Activated CD8-positive, alpha-beta memory T cell treated with anti-CD3 and anti-CD28 coated beads, Interleukin-2, amount 50 U/mL, for 4 hours (primary cell): ENCODE measurements around the gene WDPCP.
"Not testable (repeated sequence)": the region's sequence is repeated elsewhere in the genome, so short reads cannot be mapped to it uniquely, and the experiment has no call there.

Experiments used
- DNase-seq: peaks from one replicate; pipeline ENCODE4 v3.0.0-alpha.2; 2020

Gene WDPCP

GRCh38 chr2:63081404-63081803, 506.9 kb downstream of the WDPCP start:
- DNase-seq, result no peak

GRCh38 chr2:63078852-63079606, 509.2 kb downstream of the WDPCP start:
- DNase-seq, result no peak

GRCh38 chr2:63074399-63074798, 513.9 kb downstream of the WDPCP start:
- DNase-seq, result not testable (repeated sequence)

GRCh38 chr2:63073994-63074393, 514.3 kb downstream of the WDPCP start:
- DNase-seq, result no peak

- DNase-seq, result no peak
Observed at GRCh38 chr2:63071664-63072063, 516.6 kb downstream of the WDPCP start.
